GM20000 (cell line): ENCODE results near the gene RGS9.

Experiments used
- DNase-seq: peaks from one replicate; pipeline ENCODE4 v3.0.0; 2012; ENCODE audit warnings: low spot score
- TF ChIP-seq, protein P1 (sequence below): IDR thresholded peaks from 2 replicates; pipeline ENCODE4 v1.5.1; 2012; ENCODE audit warnings: mild to moderate bottlenecking, control low read depth; ENCODE audit errors: extremely low read depth, missing control alignments

Gene RGS9

DNA sequence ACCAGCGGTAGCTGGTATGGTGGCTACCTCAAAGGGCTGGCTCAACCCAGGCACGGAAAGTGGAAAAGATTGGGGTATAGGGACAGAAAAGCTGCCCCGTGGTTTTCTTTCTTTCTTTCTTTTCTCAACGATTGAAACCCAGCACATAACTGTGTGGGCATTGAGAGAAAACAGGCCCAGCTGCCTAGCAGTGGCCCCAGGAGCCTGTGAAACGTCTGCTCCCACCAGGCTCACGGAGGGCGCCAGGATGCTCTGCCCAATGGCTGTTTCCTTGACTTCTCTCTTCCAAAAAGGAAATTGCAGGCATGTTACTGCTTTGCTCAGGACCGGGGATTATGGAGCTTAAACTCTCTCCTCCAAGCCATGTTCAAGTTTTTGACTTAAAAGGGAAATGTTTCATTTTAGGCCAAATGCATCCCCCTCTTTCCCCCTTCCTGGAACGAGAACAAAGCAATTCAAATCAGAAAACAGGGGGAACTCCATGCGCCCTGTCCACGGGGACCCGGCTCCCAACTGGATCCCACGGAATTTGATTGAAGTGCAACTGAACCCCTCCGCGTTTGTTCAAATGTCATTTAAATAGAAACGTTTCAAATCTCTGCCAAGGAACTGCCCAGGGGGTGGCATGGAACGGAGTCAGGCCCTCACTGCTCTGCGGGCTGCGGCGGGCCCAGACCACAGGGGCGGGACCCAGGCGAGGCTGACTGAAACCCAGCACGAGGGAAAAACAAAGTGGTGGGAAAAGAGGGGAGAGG lies 133.5 kb downstream of the RGS9 start:
- DNase-seq, result no peak
- TF ChIP-seq, protein P1, sequence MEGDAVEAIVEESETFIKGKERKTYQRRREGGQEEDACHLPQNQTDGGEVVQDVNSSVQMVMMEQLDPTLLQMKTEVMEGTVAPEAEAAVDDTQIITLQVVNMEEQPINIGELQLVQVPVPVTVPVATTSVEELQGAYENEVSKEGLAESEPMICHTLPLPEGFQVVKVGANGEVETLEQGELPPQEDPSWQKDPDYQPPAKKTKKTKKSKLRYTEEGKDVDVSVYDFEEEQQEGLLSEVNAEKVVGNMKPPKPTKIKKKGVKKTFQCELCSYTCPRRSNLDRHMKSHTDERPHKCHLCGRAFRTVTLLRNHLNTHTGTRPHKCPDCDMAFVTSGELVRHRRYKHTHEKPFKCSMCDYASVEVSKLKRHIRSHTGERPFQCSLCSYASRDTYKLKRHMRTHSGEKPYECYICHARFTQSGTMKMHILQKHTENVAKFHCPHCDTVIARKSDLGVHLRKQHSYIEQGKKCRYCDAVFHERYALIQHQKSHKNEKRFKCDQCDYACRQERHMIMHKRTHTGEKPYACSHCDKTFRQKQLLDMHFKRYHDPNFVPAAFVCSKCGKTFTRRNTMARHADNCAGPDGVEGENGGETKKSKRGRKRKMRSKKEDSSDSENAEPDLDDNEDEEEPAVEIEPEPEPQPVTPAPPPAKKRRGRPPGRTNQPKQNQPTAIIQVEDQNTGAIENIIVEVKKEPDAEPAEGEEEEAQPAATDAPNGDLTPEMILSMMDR, result no peak

DNA sequence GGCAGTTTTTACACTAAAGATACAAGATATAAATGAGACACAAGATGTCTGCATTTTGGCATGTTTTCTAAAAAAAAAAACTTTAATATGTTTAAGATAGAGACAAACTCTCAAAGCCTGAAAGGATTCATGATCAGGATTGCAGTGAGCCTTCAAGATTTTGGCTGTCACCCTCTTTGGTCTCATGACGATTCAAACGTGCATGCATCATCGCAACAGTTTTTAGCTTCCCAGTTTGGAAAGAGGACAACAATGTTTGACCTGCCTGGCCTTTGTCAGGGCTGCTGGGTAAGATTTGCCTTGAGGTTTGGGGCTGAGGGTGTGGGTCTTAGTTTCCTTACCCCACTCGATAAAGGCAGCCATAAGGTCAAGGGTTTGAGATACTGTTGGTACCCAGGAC lies 134.1 kb downstream of the RGS9 start:
- no peak for DNase-seq
- TF ChIP-seq, protein P1, result no peak
